Stimulated activated CD8-positive, alpha-beta memory T cell treated with anti-CD3 and anti-CD28 coated beads, Interleukin-12 subunit alpha, Interleukin-12 subunit beta, amount 100 ng/mL, for 24 hours (primary cell): Measurements from ENCODE around the gene TRIM49C.
"Not testable (repeated sequence)": the region's sequence is repeated elsewhere in the genome, so short reads cannot be mapped to it uniquely, and the experiment has no call there.

ENCODE experiments used
- DNase-seq: peaks from one replicate; pipeline ENCODE4 v3.0.0-alpha.2; 2020; ENCODE audit errors: extremely low read depth

Gene TRIM49C, protein sequence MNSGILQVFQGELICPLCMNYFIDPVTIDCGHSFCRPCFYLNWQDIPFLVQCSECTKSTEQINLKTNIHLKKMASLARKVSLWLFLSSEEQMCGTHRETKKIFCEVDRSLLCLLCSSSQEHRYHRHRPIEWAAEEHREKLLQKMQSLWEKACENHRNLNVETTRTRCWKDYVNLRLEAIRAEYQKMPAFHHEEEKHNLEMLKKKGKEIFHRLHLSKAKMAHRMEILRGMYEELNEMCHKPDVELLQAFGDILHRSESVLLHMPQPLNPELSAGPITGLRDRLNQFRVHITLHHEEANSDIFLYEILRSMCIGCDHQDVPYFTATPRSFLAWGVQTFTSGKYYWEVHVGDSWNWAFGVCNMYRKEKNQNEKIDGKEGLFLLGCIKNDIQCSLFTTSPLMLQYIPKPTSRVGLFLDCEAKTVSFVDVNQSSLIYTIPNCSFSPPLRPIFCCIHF

DNA sequence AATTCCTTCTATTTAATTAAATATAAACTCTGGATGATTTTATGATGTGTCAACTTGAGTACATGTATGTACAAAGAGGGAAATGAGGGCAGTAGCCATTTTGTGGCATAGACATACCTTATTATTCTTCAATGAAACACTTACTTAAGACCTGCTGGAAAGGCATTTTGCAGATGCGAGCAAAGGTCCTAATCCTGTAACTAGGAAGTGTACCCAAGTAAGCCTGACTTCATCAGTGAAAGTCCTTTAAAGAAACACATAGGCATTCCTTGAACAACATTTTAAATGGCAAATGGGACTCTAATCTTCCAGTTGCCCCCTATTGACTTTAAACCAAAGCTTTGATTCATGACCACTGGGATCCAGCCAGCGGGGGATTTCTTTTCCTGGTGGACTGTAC is at the start of gene TRIM49C:
TRIM49C (plus strand) TSS at position 301 of the 400 bp plus-strand sequence. CDS start 4,106 bp downstream, outside the sequence.
- DNase-seq, result not testable (repeated sequence)

DNA sequence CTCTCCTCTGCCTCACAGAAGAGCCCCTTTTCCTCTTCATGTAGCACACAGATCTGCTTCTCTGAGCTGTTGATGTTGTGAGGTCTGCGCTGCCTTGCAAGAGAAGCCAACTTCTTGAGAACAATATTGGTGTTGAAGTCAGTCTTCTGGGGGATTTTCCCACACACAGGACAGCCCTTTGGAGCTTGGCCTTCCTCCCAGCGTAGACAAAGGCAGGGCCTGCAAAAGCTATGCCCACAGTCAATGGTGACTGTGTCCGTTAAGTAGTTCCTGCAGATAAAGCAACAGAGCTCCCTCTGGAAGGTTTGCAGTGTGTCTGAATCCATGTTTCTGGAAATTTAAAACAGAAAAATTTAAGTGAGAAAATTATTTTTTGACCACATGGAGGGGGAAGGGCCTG is 6.7 kb upstream of the TRIM49C start:
- DNase-seq, result not testable (repeated sequence)

DNA sequence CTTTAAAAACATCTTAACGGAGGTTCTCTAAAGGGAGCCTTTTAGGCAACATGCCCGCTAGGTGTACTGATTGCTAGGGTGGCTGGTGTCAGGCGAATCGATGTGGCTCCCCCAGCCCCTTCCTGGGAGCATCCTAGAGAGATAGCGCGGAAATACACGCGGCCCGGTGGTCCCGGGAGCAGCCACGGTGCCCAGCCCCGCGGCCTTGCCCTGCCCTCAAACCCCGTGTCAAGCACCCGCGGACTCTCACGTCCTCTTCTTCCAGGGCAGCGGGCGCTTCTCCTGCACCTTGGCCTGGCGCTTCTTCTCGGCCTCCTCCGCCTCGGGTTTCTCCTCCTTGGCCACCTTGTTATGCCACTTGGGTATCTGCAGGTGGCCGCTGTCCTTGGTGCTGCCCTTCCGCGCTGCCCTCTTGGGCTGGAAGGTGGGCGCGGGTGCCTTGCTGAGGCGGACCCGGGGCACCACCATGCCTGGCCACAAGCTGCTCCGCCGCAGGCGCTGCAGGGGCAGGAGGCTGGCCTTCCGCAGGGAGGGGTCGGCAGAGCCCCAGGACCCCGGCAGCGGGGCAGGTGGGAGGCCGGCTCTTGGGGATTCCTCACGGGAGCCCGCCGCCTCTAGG is 20.8 kb downstream of the TRIM49C start:
- not testable (repeated sequence) for DNase-seq

DNA sequence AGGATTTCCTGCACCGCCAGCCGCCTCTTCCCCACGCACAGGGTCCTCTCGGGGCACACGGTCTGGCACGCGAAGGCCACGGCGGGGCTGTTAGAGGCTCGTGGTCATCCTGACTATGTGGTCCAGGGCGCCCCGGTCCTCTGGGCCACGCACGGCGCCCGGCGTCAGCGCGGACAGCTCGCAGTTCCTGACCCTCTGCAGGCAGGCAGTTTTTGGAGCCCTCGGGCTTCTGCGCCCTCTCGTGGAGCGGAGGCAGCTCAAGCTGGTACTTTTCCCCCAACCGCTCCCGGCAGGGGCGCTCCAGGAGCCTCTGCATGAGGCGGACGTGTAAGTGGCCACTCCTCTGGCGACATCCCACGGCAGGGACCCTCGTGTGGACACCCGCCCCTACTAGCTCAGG is 21.4 kb downstream of the TRIM49C start:
- DNase-seq, result not testable (repeated sequence)

DNA sequence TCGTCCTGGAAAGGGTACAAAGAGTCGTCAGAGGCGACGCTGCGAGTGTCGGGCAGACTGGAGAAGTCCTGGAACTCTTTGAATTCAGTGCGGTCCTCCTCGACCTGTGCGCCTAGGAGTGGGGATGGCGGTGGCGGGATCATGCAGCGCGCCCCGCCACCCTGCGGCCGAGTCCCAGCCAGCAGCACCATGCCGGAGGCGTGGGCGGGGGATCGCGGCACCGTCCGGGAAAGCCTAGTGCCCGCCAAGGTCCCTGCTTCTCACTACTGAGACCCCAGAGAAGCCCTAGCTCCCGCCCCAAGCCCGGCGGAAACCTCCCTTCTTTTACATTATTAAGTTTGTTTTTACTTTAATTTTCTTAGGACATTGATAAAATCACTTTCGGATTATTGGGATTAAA is 22.6 kb downstream of the TRIM49C start:
- not testable (repeated sequence) for DNase-seq

DNA sequence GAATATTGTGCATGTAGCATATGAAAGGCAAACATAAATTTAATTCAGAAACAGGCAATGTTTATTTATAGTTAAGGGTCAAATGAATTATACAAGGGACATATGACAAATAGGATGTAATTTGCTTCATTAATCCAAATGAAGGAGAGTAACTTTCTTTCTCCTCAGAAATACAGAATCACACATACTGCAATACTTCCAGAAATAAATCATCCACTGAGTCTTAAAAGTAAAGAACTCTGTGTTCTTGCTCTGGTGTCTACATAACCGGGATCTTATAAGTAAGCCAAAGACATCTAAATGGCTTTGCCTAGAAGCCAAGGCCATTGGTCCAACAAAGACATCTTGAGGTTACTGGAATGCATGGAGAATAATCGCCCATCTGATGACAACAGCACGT is 54.7 kb downstream of the TRIM49C start, which contains the start of gene UBTFL1:
UBTFL1 (plus strand) TSS at position 301 of the 400 bp plus-strand sequence; CDS start at position 301, 0 bp downstream.
- not testable (repeated sequence) for DNase-seq

DNA sequence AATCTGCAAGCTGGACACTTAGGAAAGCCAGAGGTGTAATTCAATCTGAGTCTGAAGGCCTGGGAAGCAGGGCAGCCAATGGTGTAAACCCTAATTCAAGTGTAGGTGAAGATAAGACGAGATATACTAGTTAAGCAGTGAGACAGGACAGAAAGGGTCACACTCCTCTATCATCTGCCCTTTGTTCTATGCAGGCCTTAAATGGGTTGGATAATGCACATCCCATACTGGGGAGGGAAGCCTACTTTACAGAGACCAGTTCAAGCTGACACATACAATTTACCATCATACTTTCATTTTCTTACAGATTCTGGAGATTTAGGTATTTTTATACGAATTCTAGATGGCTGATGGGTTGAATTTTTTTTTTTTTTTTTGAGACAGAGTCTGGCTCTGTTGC is 57.8 kb downstream of the TRIM49C start:
- not testable (repeated sequence) for DNase-seq
